ENCODE data around the gene GNL1. TPM values are rescaled to one million over a fixed set of nuclear protein-coding genes. Genes with fewer than 3 reads are reported as not detected.
A peak's percentile ranks its signal among the peaks of the same experiment; 100 is the strongest.

The GNL1 gene
- total and polyA plus RNA-seq, 2 of the 8 experiments (the other 6 are each of a cell fraction or from before 2014, with no cell fraction given): 42.4 to 67.8 TPM

DNA sequence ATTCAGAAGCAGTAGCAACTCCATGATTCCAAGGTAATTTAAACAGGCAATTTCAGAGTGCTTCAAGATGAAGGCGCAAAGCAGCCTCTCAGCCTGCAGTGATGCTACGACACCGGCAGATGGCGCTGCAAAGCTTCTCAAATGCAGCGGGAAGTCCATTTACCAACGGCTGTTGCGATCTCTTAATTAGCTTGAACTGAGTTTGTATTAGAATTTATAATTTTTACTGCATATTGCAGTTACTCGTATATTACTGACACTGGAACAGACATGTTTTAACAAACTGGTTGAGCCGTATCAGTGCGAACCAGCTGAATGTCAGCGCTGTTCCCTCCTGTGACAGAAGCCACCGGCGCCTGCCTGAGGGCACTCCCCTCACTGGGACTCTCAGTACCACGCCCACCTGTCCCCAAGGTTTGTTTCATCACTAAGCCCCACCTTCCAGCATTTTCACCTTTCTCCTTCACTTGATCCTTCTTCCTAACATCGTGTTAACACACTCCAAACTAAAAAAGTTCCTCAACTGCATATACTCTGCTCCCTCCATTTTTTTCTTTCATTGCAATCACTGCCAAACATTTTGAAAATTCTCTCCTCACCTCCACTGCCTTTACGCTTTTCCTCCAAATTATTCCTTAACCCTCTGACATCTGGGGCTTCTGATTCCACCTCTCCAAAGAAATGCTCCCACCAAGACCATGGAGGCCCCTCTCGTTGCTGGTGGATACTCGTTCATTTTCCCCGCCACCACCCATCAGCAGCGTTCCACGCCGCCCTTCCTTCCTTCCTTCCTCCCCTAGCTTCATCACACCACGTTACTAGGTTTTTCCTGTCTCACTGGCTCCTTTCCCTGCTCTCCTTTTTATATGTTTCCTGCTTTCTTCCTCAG, 14.5 kb downstream of the GNL1 start:
- Histone ChIP-seq H2AK5ac (ENCODE audit: low read depth, low read length) (no peak overlapping the region), H2BK20ac (ENCODE audit: low read length) (no peak overlapping the region), H3K14ac (ENCODE audit: insufficient read length) (no peak overlapping the region), H4K8ac (ENCODE audit: extremely low read depth, insufficient read depth, low read length) (no peak overlapping the region), H3K4me1 (replicated peaks in 1 of 4; ENCODE audit: control insufficient read depth in 3 of 4, insufficient read depth in 4 of 4, low read length in 3 of 4) (no peaks in the 10 kb centered on the region), H3K4ac (replicated peaks; ENCODE audit: insufficient read length, low read depth, low read length) (no peak overlapping the region), H4K91ac (replicated peaks; ENCODE audit: insufficient read length, low read length) (no peak overlapping the region), H4K20me1 (replicated peaks in 1 of 2; ENCODE audit: control insufficient read depth in 1 of 2, insufficient read depth in 2 of 2, low read length in 2 of 2) (peaks cover 0 to 2% of the 10 kb centered on the region in 2 experiments), H3K9me3 (ENCODE audit: insufficient read depth in 2 of 2, low read depth in 1 of 2, low read length in 1 of 2) (no peaks in the 10 kb centered on the region), H3K36me3 (ENCODE audit: control insufficient read depth in 2 of 4, insufficient read depth in 4 of 4, low read length in 3 of 4) (peaks cover 3 to 8% (median 3%) of the 10 kb centered on the region in 4 experiments; a peak in 6 of 8 replicates), H3K56ac (replicated peaks; ENCODE audit: insufficient read length, low read depth, low read length) (no peak overlapping the region), H3K79me1 (ENCODE audit: low read depth, low read length) (no peaks in the 10 kb centered on the region), H2BK120ac (replicated peaks; ENCODE audit: low read depth, low read length) (no peak overlapping the region), H2AFZ (ENCODE audit: low read length) (no peak overlapping the region), H3K23ac (ENCODE audit: insufficient read length) (no peak overlapping the region), H3K4me2 (ENCODE audit: insufficient read depth in 1 of 2, low read depth in 2 of 2, low read length in 2 of 2) (peak overlapping the region; percentile 1 to 73), H2BK12ac (ENCODE audit: low read depth, low read length) (peak overlapping the region; percentile 60; the same call in 1 of the 2 replicates), H3K9ac (replicated peaks in 1 of 4; ENCODE audit: extremely low read depth in 1 of 4, low read depth in 3 of 4, low read length in 3 of 4) (no peak overlapping the region), H3K79me2 (ENCODE audit: control insufficient read depth in 1 of 2, insufficient read depth in 2 of 2, low read length in 2 of 2) (no peaks in the 10 kb centered on the region), H3K18ac (ENCODE audit: extremely low read depth, low read length) (no peak overlapping the region), H3K4me3 (ENCODE audit: extremely low read depth in 1 of 4, insufficient read depth in 2 of 4, low read depth in 3 of 4, low read length in 4 of 4) (peak overlapping the region; percentile 13 to 59 (median 45); a peak in 7 of 8 replicates), H3K23me2 (ENCODE audit: low read depth, low read length) (no peaks in the 10 kb centered on the region), H2BK5ac (ENCODE audit: low read depth, low read length) (no peak overlapping the region), H3K27ac (ENCODE audit: low read depth, low read length) (no peak overlapping the region), H4K5ac (ENCODE audit: insufficient read length, low read depth, low read length) (no peak overlapping the region), H2BK15ac (ENCODE audit: low read length) (no peak overlapping the region), H3K27me3 (replicated peaks in 1 of 4; ENCODE audit: control insufficient read depth in 3 of 4, extremely low read depth in 1 of 4, insufficient read depth in 3 of 4, low read length in 3 of 4) (no peaks in the 10 kb centered on the region)
- DNase-seq (ENCODE audit: low read depth in 1 of 2, low spot score in 2 of 2) (peak; percentile 57 to 87), FAIRE-seq (peak; percentile 78)
- WGBS, 2 experiments (ENCODE audit: extremely low coverage in 1 of 2, insufficient coverage in 1 of 2, insufficient read length in 1 of 2, insufficient replicate concordance in 2 of 2, low coverage in 1 of 2, low lambda C conversion rate in 2 of 2, missing lambda C conversion rate in 1 of 2): 28% methylated on average over 23 of the region's 23 CpGs; no CpG with 5 or more reads in 1 of the 2 experiments
- ChIA-PET CTCF (ENCODE audit: partially characterized antibody) (interaction anchor here (0.6 to 20.8 kb wide), 44 partner anchors 9 to 439 kb away, joined by 3 to 326 read pairs (median 4); partner anchors contain the start of genes ABCF1, GNL1 and PRR3), POLR2A (ENCODE audit: partially characterized antibody) (interaction anchor here (0.5 to 4.5 kb wide), 18 partner anchors 10 to 76 kb away, joined by 3 to 47 read pairs (median 4); partner anchors contain the start of genes GNL1, MRPS18B and PRR3)
- TF ChIP-seq NRF1 (IDR thresholded peaks at IDR 0.05; ENCODE audit: low read depth, low read length): peak; percentile 11; the same call in 1 of the 2 replicates
- TF ChIP-seq SP2 (IDR thresholded peaks at IDR 0.05; ENCODE audit: low read length): no peak
- TF ChIP-seq SIN3A (conservative IDR thresholded peaks at IDR 0.05 in 1 of 2, IDR thresholded peaks at IDR 0.05 in 1 of 2; ENCODE audit: low read depth in 1 of 2, low read length in 2 of 2): peak; percentile 81 to 85; a peak in 3 of 4 replicates
- TF ChIP-seq, protein P1, sequence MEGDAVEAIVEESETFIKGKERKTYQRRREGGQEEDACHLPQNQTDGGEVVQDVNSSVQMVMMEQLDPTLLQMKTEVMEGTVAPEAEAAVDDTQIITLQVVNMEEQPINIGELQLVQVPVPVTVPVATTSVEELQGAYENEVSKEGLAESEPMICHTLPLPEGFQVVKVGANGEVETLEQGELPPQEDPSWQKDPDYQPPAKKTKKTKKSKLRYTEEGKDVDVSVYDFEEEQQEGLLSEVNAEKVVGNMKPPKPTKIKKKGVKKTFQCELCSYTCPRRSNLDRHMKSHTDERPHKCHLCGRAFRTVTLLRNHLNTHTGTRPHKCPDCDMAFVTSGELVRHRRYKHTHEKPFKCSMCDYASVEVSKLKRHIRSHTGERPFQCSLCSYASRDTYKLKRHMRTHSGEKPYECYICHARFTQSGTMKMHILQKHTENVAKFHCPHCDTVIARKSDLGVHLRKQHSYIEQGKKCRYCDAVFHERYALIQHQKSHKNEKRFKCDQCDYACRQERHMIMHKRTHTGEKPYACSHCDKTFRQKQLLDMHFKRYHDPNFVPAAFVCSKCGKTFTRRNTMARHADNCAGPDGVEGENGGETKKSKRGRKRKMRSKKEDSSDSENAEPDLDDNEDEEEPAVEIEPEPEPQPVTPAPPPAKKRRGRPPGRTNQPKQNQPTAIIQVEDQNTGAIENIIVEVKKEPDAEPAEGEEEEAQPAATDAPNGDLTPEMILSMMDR (IDR thresholded peaks at IDR 0.05; ENCODE audit: control extremely low read depth in 1 of 3, insufficient read depth in 1 of 3, low read depth in 1 of 3, low read length in 3 of 3): peak; percentile 87 to 97 (median 91)
- TF ChIP-seq SAP30 (IDR thresholded peaks at IDR 0.05; ENCODE audit: insufficient read depth, insufficient replicate concordance, low read length): peak; percentile 88
- no peak for TF ChIP-seq EP300 (IDR thresholded peaks at IDR 0.05; ENCODE audit: borderline replicate concordance in 1 of 2, low read depth in 2 of 2, low read length in 2 of 2)
- TF ChIP-seq TAF1 (IDR thresholded peaks at IDR 0.05; ENCODE audit: low read depth, low read length): 0 out of 2 replicates have a peak, but pooled peaks have one; percentile 19

Data from H1 (cell line).